Endothelial cell of hepatic sinusoid (primary cell): ENCODE results near the gene GABRB2.

Experiments used
- in situ Hi-C: cut with HindIII; loops from 2 replicates; pipeline ENCODE4 v1.10.0; 2017; ENCODE audit warnings: low sequenced_read_pairs

GABRB2 gene

DNA sequence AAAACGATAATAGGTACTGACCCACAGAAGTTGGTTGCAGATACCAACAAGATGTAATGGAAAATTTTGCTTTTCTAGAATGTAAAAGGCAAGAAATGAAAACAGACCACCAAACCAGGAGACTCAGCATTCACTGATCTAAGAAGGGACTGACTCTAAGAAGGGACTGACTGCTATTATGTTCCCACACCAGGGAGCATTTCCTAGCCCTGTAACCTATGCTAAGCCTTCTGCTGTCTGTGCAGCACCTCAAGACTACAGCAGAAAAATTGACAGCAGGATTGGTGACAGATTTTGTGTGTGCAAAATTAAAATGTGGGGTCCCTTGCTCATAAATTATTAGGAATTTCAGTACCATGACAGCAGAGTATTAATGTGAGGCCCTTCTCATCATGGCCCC is 154.8 kb downstream of the GABRB2 start:
- in situ Hi-C loops = no loop called here

DNA sequence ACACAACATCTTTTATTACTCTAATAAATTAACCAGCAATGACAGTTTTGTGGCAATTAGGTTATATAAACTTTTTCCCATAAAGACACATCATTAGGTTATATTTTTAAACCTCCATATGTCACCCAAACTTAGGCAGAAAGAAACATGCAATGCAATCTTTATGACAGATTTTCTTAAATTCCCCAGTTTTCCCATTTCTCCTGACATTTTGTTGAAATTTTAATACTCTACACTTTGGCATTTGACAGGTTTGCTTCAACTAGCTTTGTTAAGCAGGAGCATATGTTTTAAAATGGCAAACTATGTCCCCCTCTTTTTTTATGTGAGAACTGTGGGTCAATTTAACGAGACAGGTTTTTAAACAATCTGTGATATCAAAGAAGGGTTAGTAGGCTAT is 155.5 kb downstream of the GABRB2 start:
- in situ Hi-C loops = no loop called here

DNA sequence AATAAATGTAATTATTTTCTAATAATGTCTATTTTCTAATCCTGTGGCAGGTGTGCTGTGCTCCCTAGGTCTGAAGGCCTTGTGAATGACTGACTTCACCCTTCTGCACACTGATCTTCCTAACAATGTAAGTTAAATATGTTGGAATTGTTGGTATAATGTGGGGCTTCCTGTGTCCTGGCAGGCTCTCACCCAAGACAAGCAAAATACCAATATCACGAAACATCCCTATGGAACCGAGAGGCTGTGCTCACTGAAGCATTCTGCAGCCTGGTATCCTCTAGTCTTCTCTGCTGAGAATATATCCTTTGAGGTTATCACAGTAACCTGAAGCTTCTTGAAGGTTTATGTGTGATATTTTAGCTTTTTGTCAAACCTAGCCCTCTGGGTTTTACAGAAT is 159.4 kb downstream of the GABRB2 start:
- in situ Hi-C loops = loop anchor here (5.0 kb wide), 1 partner anchor 60 kb away; no protein-coding TSS in a partner anchor

DNA sequence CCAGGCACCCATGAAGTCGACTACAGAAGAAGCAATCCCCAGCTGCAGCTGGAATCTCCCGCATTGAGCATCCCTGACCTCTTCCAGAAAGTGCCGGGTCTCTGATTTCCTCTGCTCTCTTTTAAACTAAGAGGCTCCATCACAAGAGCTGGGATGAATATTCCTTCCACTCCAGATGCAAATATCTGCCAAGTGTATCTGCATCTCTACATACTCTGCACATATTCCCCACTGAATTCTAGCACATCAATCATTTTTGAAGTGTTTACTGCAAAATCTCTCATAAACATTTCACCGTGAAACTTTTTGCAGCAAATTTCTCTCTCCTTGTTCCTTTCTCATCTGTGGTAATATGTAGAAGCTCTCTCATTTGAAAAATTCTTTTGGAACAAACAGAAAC is 161.5 kb downstream of the GABRB2 start:
- in situ Hi-C loops = loop anchor here (5.0 kb wide), 1 partner anchor 62 kb away; no protein-coding TSS in a partner anchor

DNA sequence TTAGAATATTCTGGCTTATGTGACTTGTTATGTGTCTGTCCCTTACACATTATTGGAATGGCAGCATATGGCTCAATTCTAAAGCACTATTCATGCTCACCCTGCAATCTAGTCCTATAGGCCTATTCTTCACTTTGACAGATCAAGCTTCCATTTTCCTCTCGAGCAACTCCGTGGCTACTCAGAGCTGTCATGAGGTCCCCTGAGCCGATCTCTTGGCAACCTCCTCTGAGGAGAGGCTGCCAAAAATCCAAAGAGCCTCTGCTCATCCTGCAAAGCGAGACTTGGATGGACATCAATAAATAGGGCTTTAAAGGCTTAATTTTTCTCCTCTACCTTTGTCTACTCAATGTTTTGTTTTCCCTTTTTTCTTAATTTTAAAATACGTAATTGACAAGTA is 163.8 kb downstream of the GABRB2 start:
- in situ Hi-C loops = no loop called here

DNA sequence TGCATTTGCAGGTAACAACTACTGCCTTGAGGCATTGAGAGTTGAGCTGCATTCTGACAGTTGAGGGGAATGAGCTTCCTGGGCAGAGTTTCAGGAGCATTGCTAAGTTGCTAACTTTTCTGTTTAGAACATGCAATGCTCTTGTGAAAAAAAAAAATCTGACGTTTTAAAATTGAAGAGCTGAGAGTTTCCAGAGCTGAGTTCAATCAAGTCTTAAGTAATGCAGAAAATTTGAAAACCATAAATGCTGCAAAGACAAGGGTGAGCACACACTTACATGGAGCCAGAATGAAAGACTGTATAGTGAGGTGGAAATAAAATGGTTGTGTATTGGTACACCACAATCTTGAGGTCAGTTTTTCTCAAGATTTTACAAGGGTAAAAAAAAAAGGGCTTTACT is 166.0 kb downstream of the GABRB2 start:
- in situ Hi-C loops = no loop called here

DNA sequence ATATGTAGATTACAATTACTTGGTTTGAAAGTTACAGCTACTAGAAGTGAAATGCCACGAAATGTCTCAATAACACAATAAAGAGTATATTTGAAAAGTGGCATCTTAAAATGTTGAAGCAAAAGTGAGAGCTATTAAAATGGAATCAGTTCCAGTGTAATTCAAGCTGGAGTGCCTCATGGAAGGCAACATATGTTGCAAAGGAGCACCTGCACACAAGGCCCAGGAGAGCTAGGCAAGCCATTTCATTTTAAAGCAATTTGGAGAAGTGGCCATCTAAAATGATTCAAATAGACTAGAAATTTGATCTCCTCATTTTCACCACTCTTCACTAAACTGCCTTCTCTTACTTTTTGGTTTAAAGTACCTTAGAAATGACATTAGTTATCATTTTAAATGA is 167.8 kb downstream of the GABRB2 start:
- in situ Hi-C loops = no loop called here

DNA sequence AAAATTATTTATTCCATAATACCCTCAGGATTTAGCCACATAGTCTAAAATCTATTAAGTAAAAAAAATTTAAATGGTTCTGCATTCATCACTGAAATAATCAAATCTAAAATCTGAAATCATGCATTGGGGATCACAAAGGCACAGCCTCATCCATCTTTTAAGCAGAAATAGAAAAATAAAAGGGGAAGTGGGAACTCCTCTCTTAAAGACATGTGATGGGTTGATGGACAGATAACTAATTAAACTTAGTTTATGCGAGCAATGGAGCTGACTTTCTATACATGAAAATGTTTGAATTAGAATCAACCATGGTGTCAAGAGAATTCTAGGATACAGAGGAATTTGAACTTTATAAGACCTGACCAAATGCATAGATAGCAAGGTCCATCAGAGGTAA is 170.5 kb downstream of the GABRB2 start:
- in situ Hi-C loops = no loop called here

DNA sequence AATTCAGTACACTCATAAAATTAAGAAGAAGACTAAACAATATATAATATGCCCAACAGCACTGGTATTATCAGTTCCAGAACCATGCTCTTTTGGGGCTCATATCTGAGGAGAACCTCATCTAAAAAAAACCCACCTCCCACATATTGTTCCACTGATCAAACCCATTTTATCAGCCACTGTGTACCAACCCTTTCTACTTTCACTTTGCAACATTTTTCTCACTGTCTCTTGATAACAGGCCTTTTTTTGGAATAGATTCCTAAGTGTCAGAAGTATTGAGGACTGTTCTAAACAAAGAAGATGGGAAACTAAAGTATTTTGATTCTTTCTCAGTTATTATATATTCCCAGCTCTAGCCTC is 173.2 kb downstream of the GABRB2 start:
- in situ Hi-C loops = no loop called here

DNA sequence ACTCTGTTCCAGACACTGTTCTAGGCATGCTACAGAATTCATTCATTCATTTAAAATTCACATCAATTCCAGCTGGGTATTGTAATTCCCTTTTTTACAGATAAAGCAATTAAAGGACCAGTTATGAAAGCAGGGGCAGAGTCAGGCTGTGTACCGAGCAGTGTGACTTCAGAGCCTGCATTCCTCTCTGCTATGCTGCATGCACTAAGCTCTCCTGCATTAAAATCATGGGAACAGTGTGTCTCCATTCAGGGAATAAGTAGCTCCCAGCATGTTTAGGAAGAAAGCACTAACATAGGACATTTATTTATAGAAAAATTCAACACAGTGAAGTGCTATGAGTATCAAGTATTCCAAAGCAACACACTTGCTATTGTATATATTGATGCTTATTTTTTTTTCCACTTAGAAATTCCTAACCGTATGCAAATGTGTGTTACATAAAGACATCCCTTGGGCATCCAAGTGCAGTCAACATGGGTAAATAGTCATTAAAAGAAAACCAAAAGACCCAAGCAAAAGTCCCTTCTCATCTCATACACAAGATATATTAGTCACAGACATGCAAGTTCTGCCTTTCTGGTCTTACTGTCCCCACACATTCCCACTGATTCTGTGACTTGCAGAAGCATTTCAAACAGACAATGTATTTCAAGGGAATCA is 173.7 kb downstream of the GABRB2 start:
- in situ Hi-C loops = no loop called here

DNA sequence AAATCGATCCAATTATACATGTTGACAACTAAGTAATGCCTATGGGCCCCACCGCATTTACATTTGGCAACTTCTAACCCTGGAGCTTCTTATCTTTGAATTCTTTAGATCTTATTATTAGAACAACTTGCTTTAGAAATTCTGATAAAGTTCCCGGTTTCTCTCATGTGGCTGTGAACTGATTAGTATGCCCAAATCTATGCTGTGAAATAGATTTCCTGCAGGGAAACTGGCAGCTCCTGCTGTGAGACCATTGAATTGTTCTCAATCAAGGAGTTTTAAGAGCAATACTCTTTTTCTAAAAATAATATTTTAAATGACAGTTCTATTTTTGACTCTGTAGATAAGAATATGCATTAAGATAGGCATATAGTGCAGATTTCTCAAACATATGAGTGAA is 177.5 kb downstream of the GABRB2 start:
- in situ Hi-C loops = no loop called here

DNA sequence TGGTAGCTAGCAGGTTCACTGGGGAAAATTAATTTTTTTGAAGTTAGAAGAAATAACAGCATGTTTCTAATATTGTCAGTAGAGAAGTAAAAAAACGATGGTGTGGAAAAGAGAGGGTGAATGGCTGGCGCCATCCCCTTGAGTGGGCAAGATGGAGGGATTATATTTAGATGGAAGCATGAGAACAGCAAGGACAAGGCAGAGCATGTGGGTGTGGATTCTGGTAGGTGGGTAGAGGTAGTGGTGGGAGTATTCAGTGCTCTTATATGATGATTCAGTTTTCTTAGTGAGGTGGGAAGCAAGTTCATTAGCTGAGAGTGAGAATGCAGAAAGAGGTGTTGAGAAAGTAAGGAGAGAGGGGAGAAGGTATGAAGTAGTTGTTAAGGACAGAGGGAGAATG is 188.1 kb downstream of the GABRB2 start:
- in situ Hi-C loops = loop anchor here (10.0 kb wide), 1 partner anchor 1966 kb away; no protein-coding TSS in a partner anchor

DNA sequence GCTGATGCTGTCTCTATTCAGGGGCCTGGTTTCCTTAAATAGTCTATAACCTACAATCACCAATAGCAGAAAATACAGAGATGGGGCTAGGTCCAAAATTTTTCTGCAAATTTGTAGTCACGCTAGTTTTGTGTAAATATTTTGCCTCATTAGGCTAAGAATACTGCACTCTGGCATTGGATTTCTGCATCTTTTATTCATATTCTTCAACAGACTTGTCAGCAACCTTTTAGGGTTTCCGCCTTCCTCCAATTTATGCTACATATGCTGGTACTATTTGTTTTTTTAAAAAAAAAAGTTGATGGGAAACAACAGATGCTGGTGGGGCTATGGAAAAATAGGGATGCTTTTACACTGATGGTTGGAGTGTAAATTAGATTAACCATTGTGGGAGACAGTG is 202.3 kb downstream of the GABRB2 start:
- in situ Hi-C loops = no loop called here

DNA sequence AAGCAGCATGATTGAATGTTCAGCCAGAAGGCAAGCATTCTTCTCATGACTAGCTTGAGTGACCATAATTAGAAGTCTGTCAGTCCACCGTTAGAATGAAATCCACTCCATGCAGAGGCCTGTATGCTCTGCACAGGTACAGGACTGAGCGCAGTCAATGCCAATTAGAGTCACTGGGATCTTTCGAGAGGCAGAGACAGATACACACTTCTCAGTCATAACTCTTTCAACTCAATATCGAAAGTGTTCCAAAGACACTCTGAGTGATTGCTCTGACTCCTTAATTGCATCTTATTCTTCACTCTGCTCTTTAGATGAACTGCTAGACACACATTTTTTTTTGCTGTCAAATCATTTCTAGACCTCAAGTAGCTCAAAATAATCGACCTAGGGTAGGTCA is 203.6 kb downstream of the GABRB2 start:
- in situ Hi-C loops = no loop called here

DNA sequence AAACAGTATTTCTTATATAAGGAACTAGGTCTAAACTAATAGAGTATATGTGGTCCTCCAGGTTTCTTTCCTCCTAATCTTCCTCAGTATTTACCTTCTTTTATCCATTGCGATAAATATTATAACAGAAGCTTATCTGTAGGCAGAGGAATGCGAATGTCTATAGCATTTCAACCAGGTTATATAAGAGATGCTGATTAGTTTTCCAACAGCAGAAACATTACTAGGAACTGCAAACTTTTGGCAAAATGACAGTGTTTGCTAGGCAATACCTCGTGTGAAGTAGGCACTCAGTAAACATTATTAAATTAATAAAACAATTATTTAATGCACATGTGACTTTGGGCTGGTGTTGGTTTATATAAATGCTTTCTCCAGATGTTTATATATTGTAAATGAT is 206.5 kb downstream of the GABRB2 start:
- in situ Hi-C loops = no loop called here

DNA sequence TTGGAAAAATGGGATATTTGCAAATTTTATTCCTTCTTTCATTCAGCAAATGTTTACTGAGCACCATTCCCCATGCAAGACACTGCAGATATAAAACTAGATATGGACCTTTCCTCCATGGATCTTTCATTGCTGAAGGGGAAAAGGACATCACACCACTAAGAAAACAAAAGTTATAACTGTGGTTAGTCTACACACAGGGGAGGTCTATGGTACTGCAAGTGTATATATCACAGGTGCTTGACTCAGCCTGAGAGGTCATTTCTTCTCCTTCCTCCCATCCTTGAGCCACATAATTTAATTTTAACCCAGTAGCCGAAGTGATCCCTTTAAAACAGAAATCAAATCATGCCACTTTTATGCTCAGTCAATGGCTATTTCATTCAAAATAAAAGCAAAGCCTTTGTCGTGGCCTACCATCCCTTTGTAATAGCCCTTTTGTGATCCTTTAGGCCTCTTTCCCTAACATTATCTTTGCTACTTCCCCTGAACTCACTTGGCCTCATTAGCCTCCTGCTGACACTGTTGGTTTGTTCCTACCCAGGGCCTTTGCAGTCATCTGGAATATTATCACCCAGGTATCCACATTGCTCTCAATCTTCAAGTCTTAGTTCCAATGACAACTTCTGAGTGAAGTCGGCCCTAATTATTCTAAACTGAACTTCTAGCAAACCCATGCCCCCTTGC is 213.2 kb downstream of the GABRB2 start:
- in situ Hi-C loops = no loop called here

DNA sequence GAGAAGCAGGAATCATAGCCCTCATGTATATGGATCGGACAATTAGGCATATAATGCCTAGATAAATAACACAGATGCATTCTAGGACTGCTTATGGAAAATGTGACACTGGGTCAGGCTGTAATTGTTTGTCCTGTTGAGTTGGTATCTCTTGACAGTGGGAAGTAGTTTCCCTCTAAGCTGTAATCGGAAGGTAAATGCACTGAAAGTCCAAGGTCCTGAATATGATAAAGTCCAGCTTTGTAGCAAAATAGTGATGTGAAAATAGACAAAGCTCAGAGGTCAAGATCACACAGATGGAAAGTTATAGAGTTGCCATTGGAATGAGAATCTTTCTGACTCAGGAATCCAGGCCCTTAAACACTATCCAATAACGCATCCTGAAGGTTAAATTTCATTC is 214.2 kb downstream of the GABRB2 start:
- in situ Hi-C loops = no loop called here

DNA sequence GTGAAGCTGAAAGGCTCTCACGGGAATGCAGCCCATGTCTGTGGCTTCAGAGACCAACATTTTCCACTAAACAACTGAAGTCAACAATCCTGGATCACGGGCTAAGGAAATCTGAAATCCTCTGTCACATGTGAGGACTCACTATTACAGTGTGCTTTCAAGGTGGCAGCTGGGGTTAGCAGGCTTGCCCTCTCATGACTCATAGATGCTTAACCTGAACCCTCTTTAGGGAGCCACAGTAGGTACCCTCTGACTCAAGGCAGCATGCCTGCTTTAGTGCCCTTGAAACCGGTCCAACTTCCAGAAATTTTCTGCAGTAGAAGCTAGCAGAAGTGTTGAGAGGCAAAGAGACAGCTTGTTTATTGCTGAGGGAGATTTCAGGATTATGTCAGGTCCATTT is 232.5 kb downstream of the GABRB2 start:
- in situ Hi-C loops = no loop called here

DNA sequence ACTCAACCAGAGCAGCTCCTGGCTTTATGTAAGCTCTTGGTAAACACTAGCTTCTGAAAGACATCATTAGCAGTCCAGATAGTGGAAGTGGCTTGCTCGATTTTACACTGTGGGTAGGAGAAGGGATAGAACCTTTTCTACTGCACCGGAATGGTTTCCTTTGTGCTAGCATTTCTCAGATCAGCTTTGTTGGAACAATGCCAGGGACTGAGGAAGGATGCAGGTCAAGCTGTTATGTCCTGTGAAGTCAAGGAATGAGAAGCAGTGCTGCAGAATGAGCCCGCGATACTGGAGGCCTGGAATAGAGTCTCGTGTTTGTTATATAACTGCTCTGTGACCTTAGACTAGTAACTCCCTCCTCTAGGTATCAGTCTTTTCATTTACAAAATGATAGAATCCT is 233.6 kb downstream of the GABRB2 start:
- in situ Hi-C loops = no loop called here

DNA sequence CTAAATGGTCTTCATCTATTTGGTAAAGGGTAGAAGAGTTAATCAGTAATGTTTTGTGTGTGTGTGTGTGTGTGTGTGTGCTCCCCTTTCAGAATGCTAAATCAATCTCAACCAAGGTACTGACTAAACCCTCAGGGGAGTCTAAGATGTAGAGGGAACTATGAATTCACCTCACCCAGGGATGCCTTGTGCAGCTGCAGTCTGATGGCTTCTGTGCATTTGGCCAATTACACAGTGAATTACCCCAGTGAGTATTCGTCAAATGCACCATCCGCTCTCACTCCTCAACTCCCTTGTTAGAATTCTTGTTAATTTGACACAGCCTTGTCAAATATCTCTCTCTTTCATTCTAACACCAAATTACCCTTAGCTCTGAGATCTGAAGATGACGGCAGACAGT is 234.6 kb downstream of the GABRB2 start:
- in situ Hi-C loops = no loop called here

DNA sequence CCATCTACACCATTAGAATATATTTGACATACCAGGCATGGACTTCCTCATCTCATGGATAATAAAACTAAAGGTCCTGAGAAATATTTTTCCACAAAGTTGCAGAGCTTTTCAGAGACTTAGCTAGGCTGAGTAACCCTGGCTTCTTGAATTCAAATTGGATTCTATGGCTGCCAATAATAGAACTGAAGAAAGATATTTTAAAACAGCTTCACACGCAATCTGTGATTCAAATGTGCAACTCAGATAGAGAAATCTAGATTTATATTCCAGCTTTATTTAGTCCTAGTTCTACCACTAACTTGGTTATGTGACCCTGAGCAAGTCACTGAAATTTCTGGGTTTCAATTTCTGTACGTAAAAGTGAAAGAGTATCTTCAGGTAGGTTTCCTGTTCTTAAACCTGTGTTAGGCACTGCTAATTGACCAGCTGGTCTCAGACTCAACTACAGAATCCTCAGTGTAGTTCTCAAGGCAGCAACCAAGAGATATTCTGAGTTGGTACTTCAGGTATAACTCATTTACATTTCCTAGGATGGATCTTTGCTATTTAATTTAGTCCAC is 235.3 kb downstream of the GABRB2 start:
- in situ Hi-C loops = no loop called here

DNA sequence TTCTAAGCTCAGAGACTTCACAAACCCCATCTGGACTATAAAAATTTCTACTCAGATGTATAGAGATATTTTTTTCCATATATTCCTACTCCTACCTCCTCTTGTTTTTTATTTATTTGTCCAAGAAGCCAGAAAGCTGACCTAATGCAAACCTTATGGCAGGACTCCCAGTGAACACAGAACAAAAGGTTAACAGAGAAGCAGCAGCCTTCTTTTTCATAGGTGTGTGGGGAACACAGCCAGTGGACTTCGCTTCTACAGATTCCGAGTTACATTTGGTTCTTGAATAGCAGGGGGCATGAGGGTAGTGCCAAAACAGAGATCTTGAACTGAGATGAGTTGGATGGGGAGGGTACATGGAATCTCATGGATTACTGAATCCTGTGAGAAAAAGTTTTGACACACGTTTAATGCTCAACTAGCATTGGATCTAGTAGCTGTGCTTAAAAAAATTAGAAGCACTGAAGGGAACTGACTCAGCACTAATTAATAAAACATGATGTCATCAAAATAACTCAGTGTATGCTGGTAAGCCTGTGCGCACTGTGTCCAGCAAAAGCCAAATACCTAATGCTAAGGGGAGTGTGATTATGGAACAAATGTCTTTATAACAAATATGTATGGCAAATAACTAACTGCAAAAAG is 240.1 kb downstream of the GABRB2 start:
- in situ Hi-C loops = no loop called here
